GM21447 (cell line): ENCODE data around the gene ASB6.

ENCODE experiments used
- ATAC-seq: cut with Tn5 transposase; IDR thresholded peaks from one replicate; pipeline ENCODE4 v1.9.1; 2021; ENCODE audit not compliant: unreplicated experiment

ASB6 gene

DNA sequence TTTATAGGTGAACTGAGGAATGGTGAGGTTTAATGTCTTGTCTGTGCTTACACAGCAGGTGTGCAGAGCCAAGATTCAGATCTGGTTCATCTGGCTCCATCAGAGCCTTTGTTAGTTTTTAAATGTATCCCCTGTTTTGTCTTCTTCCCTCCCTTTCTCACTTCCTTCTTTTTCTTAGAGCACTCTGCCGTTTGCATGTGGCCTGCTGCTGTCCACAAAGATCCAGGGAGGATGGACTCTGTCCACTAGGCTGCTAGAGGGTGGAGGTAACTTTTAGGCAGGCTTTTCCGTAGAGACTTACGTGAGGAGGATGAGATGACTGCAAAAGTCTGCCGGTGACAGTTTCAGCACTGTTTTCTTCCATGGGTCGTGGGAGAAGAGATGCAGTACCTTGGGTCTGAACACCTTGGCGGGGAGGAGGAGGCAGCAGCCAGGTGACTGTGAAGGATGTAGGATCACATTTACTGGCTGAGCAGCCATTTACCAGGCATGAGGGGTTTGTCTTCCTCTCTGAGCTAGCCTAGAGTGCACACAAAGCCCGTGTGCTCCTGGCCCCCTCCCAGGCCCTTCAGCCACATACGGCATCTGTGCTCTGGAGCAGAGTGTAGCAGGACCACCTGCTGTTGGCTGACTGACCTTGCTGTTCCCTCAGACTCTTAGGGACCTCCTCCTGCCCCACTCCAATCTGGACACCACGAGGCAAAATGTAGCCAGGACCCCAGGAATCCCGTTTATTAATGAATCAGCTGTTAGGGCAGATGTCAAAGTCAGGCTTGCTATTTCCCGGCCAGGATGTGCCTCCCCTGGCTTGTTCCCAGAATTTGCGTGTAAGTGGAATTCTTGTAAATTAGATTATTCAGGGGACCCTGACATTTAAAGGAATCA lies 14.2 kb downstream of the ASB6 start:
- ATAC-seq: no peak

DNA sequence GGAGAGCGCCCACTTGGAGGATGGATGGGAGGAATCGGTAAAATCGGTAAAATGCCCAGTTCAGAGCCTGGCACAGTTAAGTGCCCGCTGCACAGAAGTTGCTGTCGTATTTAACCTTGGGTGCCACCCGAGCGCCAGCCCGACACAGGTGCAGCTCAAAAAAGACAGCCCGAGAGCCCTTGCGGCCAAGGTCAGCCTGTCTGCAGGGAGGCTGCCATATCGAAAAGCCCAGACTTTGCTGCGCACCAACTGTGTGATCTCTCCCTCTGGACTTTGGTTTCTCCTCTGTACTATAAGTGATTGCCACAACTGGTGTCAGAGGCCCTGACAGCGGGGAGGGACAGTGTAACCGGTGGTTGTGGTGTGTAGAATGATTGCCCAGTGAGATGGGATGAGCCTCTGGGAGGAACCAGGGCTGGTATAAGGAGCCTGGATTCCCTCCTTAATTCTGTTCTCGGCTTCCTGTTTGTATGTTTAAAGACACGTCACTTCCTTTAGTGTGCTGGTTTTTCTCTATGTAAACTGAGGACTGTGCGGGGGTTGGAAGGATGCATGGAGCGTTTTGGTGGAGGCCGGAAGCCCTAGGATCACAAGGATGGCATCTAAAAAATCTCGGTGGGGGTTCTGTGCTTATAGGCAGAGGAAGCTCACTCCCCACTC lies 15.2 kb downstream of the ASB6 start:
- ATAC-seq: peak; percentile 29

DNA sequence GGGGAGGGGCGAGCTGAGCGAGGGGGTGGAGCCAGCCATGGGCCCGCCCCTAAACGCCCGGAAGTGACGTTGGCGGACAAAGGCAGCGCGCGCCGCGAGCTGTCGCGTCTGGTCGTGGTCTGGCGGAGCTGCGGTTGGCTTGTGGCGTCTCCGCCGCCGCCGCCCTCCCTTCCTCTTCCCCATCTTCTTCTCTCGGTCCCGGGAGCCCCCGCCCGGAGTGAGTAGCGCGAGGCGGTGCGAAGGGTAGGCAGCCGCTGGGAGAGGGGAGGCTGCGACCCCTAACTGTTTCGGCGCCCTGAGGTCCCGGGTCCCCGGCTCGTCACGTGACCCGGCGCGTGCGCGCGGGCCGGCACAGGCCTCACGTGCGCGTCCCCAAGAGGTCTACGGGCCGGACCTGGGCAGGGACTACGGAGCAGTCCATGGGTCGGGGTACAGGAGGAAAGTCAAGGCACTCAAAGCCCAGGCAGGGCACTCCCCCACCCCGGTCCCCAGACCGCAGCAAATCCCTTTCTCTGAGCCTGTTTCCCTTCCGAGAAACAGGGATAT lies 15.8 kb downstream of the ASB6 start, which contains the start of gene NTMT1:
Gene NTMT1 (plus strand): TSS at position 85 of the 546 bp plus-strand sequence. CDS start 6,541 bp downstream, outside the sequence.
- ATAC-seq: peak; percentile 64

DNA sequence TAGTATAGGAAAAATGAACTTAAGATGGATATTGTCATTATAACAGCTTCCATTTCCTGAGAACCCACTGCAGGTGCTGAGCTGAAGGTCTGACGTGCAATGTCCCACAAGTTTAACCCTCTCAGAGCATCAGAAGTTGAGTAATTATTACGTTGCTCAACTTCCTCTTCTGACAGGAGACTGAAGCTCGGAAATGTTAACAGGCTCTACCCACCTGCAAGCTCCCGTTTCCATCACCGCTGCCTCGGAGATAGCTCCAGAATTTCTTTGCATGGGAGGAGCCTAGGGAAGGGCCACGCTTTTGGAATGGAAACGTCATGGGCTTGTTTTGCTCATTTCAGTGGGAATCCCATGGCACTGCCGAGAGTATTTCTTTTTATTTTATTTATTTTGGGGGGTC lies 17.0 kb downstream of the ASB6 start:
- ATAC-seq: no peak

DNA sequence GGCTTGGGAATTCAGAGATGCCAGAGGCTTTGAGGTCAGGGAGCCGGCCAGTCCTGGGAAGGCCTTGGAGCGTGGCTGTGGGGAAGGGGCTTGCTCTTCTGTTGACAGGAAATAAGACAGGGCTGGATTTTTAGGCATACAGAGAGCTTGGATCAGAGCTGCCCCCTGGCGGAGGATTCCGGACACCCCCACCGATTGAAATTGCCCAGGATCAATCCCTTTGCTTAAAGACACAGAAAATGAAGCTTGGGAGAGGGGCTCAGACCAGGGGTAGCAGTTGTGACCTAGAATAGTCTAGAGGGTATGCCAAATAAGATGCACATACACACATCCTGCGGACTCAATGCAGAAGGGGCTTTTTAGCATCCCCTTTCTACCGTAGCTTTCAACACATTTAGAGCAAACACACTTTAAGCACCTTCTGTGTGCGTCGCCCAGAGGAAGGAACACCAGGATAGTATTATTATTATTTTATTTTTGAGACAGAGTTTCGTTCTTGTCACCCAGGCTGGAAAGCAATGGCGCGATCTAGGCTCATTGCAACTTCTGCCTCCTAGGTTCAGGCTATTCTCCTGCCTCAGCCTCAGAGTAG lies 17.7 kb downstream of the ASB6 start:
- no peak for ATAC-seq

DNA sequence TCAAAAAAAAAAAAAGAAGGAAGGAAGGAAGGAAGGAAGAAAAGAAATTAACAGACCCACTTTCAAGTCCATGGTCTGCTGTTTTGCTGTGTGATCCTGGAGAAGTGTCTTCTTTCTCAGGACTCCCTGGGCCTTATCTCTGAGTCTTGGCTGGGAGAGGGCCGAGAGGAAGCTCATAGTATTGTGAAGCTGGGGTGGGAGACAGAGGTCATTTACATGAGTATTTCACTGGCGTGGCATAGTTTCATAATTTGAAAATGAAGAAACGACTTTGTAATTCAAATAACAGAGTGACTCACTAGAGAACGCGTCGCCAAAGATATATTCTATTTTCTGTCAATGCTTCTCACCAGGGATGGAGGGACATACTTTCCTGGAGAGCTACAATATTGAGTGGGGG lies 18.6 kb downstream of the ASB6 start:
- ATAC-seq: no peak

DNA sequence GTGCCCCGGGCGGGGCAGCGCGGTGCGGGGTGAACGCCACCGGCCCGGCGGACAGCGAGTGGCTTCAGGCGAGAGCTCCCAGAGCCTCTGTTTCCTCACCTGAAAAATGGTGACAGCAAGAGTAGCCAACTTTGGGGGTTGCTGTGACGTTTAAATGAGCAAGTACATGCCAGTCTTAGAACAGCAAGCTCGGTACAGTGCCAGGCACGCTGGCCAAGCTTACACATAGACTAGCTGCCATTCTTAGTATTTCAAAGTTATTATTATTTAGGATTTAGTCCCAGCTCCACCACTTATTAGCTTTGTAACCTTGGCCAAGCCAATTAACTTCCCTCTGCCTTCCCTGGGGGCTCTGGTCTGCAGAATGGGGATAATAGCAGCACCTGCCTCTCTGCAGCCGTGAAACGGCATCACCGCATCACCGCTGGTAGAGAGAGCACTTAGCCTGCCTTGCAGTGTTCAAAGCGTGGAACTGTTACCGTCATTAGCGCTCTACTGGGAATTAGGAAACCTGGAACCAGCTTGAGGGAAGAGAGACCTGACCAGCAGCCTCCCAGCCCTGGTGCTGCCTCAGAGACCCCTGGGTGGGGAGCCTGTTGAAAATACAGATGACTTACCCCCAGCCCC lies 21.2 kb downstream of the ASB6 start, which contains the start of gene C9orf50:
Gene C9orf50 (minus strand): TSS at position 433 of the 627 bp plus-strand sequence. CDS start 527 bp downstream, outside the sequence.
- no peak for ATAC-seq

DNA sequence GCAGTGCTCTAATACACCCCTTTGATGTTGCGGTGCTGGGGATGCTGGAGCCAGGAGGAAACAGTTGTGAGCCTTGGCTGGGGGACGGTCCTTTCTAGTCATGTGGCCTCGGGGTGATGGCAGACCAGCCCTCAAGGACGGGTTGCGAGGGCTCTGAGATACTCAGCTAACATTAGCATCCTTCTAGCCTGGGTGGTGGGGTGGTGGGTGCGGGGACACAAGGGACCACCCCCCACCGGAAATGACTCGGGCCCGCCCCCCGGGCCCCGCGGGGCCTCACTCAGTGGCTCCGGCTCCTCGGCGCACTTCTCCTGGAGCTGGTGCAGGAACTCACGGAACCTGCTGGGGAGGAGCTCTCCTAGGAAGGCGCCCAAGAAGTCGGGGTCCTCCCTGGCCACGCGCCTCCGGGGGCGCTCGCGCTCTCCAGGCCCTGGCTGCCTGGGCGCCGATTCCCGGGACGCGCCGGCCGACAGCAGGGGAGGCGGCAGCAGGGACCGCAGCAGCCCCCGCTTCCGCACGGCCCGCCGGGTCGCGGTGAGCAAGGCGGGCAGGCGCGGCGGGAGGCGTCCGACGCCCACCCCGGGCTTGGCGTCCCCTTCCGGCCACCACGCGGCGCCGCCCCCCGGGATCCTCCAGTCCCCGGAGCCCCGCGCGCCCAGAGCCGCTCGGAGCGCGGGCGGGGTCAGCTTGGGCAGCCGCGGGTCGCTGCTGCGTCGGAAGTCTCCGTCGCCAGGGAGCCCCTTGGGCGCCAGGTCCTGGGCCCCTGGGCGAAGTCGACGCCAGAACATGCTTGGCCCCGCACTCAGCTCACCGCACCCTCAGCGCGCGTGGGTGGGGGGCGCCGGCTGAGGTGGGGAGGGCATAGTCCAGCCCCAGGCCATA lies 21.9 kb downstream of the ASB6 start:
- ATAC-seq: no peak

DNA sequence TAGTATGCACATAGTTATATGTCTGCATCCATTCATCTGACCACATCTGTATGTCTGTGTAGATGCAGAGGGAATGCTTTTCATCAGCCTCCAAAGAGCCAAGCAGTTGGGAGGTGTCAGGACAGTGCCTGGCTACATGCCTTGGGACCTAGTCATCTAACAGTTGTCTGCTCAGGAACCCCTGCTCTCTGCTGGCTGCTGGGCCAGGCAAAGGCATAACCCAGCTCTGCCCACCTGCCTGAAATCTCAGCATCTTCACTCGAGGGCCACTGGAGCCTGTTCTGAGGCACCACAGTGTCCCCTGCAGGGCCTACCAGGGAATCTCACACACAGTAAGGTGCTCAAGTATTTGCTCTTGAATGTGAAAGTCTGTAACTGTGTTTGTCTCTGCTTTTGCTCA lies 24.8 kb downstream of the ASB6 start:
- ATAC-seq: no peak

DNA sequence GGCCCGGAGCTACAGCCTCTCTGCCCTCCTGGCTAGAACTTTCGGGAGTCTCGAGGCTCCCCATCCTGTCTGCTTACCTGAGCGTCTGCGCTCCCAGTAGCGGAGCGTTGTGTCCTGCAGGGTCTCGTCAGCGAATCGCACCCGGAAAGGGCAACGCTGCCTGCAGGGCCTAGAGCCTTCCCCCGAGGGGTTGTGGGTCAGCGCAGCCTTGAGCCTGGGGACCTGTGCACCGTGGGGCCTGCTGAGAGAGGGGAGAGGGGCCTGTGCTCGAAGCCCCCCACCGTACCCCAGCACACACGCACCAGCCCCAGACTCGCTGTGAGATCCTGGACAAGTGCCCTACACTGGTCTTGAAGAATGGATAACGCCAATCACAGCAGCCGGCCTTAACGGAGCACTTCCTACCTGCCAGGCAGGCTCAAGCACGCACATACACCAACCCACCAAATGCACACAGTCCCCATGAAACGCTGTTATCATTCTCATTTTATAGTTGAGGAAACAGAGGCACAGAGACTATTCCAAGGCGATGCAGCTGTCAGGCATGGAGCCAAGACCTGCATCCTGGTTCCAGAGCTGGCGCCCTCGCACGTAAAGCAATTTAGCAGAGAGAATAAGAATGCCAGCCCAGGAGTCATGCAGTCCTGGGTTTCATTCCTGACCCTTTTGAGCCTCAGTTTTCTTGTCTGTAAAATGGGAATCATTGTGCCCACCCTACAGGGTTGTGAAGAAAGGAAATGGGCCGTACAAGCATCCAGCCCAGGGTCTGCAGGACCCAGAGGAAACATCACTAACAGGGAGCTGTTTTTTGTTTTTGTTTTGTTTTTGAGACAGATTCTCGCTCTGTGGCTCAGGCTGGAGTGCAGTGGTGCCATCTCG lies 26.3 kb downstream of the ASB6 start:
- ATAC-seq: no peak

DNA sequence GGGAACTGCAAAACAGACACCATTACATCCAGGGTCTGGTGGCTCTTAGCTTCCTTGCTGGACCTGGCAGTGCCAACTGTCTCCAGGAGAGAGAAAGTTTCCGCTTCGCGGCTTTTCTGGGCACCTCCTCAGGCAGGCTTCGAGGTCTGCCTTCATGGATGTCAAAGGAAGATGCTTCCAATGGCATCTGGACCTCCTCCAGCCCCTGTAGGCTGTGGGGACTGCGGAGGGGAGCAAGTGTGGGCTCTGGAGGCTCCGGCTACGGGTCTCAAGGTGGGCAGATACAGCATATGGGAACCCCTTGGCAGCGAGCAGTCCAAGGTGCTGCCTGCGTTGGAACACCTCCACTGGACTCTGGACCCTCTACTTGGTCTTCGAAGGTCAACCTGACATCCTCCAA lies 27.0 kb downstream of the ASB6 start:
- ATAC-seq: no peak

DNA sequence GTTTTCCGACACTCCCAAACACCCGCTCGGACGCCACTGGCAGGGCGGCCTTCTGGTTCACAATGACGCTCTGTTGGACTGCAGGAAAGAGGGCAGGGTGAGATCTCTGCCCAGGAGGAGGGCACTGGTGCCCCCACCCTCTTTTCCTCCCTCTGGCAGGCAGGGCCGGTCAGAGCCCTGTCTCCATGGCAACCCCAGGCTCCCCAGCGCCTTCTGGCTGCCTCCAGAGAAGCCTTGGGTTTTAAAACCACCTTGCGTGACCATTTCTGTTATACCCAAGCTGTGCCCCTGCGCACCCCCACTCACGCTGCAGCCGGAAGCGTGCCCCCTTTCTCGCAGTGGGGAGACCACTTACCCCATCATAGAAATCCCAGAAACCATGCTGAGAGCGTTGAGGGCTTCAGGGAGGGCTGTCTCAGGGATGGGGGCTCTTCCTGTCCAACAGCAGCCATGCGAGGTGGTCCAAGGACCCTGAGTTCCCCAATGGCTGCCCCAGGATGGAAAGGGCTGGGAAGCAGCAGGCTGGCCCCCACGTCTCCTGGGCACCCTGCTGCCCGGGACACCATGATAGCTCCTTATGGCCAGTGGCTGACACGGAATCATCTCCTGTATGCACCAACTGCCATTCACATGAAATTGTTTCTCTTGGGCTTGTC lies 28.3 kb downstream of the ASB6 start:
- no peak for ATAC-seq

DNA sequence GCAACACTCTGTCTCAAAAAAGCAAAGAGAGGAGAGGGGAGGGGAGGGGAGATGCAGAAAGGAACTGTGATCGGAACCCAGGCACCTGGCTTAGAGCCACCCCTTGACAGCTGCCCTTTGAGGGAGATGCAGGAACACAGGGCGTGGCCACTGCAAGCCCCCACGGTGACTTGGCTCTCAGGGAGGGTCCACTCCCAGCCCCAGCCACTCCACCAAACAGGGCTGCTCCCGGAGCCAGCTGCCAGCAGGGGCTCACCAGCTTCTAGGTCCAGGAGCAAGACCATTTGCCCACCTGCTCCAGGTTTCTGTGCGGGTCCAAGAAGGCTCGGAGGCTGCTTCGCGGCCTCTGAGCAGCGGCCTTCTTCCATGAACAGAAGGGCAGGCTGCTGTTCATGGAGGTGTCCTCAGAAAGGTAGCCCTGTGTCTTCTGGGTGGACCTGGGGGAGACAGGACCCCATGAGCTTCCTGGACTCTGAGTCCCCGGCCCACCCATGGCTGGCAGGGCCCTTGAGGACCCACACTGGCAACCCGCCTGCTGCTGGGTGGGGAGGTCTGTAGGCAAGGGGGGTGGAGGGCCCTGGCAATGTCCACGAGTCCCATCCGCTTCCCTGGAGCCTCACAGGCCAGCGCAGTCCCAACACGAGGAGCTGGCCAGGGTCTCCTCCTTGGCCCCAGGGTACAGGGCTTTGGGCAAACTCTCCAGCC lies 29.0 kb downstream of the ASB6 start:
- ATAC-seq: no peak

DNA sequence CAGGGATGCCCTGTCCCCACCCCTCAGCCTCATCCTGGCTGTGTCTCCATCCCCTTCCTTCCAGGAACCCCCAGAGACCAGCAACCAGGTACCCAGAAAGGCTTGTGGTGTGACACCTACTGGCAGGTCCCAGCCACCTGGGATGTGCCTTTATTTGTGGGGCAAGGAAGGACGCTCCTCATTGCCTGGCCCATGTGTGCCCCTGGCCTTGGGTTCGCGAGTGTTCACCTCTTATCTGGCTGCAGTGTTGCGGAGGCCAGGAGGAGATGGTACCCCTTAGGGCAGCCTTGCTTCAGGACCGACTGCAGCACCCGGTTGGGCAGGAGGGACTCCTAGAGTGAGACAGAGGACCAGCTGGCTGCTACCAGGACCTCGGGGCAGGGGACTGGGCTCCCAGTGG lies 29.8 kb downstream of the ASB6 start:
- ATAC-seq: no peak

DNA sequence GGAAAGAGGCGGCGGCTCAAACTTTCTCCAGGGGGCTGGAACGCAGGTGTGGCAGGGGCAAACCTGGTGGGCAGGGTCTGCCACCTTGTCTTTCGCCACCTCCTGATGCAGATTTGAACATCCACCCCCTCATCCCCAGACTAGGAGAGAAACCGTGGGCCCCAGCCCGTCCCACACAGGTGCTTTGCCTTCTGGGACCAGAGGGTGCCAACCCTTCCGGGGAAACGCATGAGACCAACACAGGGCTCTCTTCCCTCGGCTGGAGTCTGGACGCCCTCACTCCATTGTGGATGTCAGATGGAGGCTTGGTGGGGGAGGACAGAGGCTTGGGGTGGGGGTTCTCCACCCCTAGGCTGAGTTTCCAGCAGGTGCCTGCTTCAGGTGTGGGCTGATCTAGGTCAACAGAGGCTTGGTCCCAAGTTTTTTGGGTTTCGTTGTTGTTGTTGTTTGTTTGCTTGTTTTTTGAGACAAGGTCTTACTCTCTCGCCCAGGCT lies 30.6 kb downstream of the ASB6 start:
- ATAC-seq: no peak

DNA sequence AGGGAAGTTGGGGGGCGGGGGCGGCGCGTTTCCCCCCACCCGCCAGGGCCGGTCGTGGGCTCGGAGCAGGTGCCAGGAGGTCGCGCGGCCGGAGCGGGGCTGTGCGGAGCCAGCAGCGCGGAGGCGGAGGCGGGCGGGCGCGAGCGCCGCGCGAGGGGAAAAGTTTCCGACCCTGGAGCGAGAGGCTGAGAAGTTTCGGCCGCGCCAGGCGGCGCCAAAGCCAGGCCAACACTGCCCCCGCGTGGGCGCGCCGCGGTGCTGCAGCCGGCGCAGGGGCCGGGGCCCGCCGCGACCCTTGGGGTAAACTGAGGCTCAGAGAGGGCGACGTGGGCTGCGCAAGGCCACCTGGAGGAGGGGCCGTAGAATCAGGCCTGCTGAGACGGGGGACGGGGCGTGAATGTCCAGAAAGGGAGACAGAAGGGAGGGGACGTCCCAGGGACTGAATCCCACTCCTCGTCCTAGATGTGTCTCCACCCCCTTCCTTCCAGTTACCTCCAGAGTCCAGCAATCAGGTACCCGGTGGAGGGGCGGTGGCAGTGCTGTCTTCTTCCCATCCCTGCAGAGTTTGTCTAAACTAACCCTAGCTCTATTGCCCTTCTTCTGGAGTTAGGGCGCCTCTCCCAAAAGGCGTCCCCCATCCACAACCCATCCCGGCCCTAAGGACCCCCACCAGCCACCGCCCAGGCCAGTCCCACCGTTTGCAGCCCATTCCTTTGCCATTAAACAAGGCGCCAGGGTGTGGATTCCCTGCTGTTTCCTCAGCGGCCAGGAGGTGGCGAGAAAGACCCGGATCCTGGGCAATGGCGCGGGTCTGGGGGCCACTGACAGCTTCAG lies 31.3 kb downstream of the ASB6 start:
- ATAC-seq: no peak

DNA sequence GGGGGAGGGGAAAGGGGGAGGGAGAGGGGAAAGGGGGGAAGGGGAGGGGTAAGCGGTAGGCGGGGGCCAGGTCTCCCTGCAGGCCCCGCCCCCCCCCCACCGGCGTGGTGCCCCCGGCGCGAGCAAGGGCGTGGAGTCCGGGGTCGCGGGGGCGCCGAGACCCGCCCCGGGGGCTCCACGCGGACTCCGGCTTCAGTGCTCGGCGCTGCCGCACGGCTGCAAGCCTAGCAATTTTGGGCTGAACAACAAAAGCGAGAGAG lies 31.8 kb downstream of the ASB6 start:
- ATAC-seq: no peak
